ENCODE results near the gene FOXP3. TPM values are rescaled to one million over a fixed set of nuclear protein-coding genes. Genes with fewer than 3 reads are reported as not detected.

FOXP3 gene
- total RNA-seq, 1 donor from 2014 or later, result not detected

- DNase-seq (ENCODE audit: low read depth), result no peak
- no peak overlapping the region for H3K4me3 ChIP-seq (ENCODE audit: low read depth, low read length)
- TF ChIP-seq CTCF (conservative IDR thresholded peaks at IDR 0.05; ENCODE audit: low read depth, low read length), result no peak
These were observed 61.0 kb downstream of the FOXP3 start for GRCh38 chrX:49203536-49203935.

DNA sequence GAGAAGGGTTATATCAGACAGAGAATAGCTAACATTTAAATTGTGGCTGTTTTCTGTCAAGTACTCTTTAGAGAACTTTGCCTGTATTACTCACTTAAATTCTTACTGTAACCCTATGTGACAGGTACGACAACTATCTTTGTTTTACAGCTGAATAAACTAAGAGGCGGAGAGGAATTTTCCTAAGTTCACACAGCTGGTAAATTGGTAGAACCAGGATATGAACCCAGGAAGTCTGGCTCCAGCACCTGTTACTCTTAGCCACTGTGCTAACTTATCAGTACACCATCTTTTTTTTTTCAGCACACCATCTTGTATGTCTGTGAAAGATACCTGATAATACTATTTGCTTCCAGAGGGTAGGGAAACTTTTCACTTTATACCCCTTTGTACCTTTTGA lies 62.5 kb downstream of the FOXP3 start:
- no peak for DNase-seq (ENCODE audit: low read depth)
- H3K4me3 ChIP-seq (ENCODE audit: low read depth, low read length), result no peak overlapping the region
- no peak for TF ChIP-seq CTCF (conservative IDR thresholded peaks at IDR 0.05; ENCODE audit: low read depth, low read length)

Other genes starting within 250 kb of the FOXP3 start
- 51.8 and 63.7 TPM in 2 replicates for gene TFE3, start 221.4 kb downstream of the FOXP3 start, total RNA-seq
- gene CCDC120, start 205.7 kb downstream of the FOXP3 start, total RNA-seq, result 4.0 and 4.5 TPM in 2 replicates
- 13.5 and 16.7 TPM in 2 replicates for gene PRAF2, start 190.7 kb downstream of the FOXP3 start, total RNA-seq
- gene WDR45, start 184.8 kb downstream of the FOXP3 start, total RNA-seq, result 32.5 and 43.7 TPM in 2 replicates
- 28.9 and 31.9 TPM in 2 replicates for gene GPKOW, start 141.0 kb downstream of the FOXP3 start, total RNA-seq
- 8.3 and 9.6 TPM in 2 replicates for gene MAGIX, start 102.0 kb downstream of the FOXP3 start, total RNA-seq
- gene PLP2, start 92.8 kb downstream of the FOXP3 start, total RNA-seq, result 115 and 132 TPM in 2 replicates
- 13.0 and 18.5 TPM in 2 replicates for gene PRICKLE3, start 78.3 kb downstream of the FOXP3 start, total RNA-seq
- gene SYP, start 64.5 kb downstream of the FOXP3 start, total RNA-seq, result 0.17 and 0.29 TPM in 2 replicates
- 0.12 TPM in 1 of 2 replicates, not detected in the other for gene CACNA1F, start 31.4 kb downstream of the FOXP3 start, total RNA-seq
- 22.7 and 25.9 TPM in 2 replicates for gene CCDC22, start 29.2 kb downstream of the FOXP3 start, total RNA-seq
- 0.87 and 2.3 TPM in 2 replicates for gene PPP1R3F, start 5.1 kb upstream of the FOXP3 start, total RNA-seq
- gene GAGE10, start 38.9 kb upstream of the FOXP3 start, total RNA-seq, result not detected in 2 replicates
- gene GAGE12J, start 57.3 kb upstream of the FOXP3 start, total RNA-seq, result not detected in 2 replicates
- not detected in 2 replicates for gene GAGE13, start 66.9 kb upstream of the FOXP3 start, total RNA-seq